ENCODE measurements around the gene PDZD4. TPM values are rescaled to one million over a fixed set of nuclear protein-coding genes. Genes with fewer than 3 reads are reported as not detected.

PDZD4 gene
- total RNA-seq, 1 donor from 2014 or later = 23.2 TPM

DNA sequence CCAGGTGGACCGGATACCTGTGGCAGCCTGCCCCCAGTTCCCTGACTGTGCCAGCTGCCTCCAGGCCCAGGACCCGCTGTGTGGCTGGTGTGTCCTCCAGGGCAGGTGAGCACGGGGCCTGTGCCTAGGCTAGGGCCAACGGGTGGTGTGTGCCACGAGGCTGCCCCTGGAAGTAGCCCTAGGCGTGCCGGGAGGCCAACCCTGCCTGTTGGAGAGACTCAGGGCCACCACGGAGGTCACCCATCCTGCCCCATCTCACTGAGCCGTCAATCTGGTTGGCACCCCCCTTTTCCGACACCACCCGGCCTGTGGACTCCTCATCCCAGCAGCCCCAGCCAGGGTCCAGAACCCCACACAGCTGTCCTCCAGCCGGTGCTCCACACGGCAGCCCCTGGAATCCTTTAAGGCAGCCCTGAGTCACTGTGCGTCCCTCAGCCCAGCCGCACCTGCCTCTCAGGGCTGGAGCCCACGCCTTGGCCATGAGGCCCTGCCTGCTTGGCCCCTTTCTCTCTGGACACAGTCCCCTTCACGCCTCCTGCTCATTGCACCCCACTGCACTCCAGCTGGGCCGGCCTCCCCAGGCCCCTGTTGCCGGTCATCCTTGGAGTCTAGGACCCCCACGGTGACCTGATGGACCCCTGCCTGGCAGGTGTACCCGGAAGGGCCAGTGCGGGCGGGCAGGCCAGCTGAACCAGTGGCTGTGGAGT is 61.0 kb downstream of the PDZD4 start:
- Histone ChIP-seq H3K4me1 (peaks cover 0 to 8% of the 10 kb centered on the region in 2 donors), H3K4me3 (no peak overlapping the region), H3K27ac (no peak overlapping the region), H3K36me3 (peaks cover 5 to 16% of the 10 kb centered on the region in 2 donors), H3K27me3 (no peaks in the 10 kb centered on the region), H3K9me3 (no peaks in the 10 kb centered on the region)
- DNase-seq (ENCODE audit: low spot score in 2 of 2) = no peak
- intact Hi-C loops (cut with DNase I) = no loop called here
- TF ChIP-seq CTCF (IDR thresholded peaks at IDR 0.05) = no peak

DNA sequence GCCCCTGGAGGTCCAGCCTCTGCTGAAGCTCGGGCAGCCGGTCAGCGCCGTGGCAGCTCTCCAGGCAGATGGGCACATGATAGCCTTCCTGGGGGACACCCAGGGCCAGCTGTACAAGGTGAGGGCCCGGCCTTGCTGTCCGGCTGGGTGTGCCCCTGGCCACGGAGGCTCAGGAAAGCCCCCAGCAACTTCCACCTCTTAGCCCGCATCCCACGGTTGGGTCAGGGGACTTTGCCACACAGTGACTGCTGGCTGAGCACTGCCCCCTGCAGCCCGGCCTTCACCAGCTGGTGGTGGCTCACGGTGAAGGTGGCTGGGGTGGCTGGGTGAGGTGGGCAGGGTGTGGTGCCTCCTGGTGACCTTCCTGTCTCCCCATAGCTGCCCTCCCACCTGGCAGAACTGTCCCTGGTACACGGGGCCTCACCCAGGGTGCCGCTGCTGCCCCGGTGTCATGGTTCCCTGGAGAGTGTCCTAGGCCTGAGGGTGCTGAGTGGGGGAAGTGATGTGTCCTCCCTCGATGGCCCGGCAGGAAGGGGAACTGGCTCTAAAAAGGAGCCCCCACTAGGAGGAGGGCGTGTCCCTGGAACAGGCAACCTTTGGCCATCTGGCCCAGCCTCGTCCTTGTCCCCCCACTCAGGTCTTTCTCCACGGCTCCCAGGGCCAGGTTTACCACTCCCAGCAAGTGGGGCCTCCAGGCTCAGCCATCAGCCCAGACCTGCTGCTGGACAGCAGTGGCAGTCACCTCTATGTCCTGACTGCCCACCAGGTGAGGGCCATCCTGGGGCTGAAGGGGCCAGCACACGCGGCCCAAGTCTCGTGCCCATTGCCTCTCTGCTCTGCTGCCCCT is 61.8 kb downstream of the PDZD4 start:
- intact Hi-C loops (cut with DNase I) = no loop called here
- no peak overlapping the region for H3K4me3 ChIP-seq
- peaks cover 5 to 12% of the 10 kb centered on the region in 2 donors for H3K36me3 ChIP-seq
- no peak for TF ChIP-seq CTCF (IDR thresholded peaks at IDR 0.05)
- peaks cover 0 to 8% of the 10 kb centered on the region in 2 donors for H3K4me1 ChIP-seq
- no peak overlapping the region for H3K27ac ChIP-seq
- no peaks in the 10 kb centered on the region for H3K27me3 ChIP-seq
- DNase-seq (ENCODE audit: low spot score in 2 of 2) = no peak
- no peaks in the 10 kb centered on the region for H3K9me3 ChIP-seq

- peaks cover 5 to 8% of the 10 kb centered on the region in 2 donors for H3K36me3 ChIP-seq
- no peak for TF ChIP-seq CTCF (IDR thresholded peaks at IDR 0.05)
- no peaks in the 10 kb centered on the region for H3K27me3 ChIP-seq
- no peak overlapping the region for H3K4me3 ChIP-seq
- no peak for DNase-seq (ENCODE audit: low spot score in 2 of 2)
- peaks cover 0 to 8% of the 10 kb centered on the region in 2 donors for H3K4me1 ChIP-seq
- H3K27ac ChIP-seq = no peak overlapping the region
- intact Hi-C loops (cut with DNase I) = no loop called here
- no peaks in the 10 kb centered on the region for H3K9me3 ChIP-seq
Observed at GRCh38 chrX:153767674-153768055, 62.7 kb downstream of the PDZD4 start.

DNA sequence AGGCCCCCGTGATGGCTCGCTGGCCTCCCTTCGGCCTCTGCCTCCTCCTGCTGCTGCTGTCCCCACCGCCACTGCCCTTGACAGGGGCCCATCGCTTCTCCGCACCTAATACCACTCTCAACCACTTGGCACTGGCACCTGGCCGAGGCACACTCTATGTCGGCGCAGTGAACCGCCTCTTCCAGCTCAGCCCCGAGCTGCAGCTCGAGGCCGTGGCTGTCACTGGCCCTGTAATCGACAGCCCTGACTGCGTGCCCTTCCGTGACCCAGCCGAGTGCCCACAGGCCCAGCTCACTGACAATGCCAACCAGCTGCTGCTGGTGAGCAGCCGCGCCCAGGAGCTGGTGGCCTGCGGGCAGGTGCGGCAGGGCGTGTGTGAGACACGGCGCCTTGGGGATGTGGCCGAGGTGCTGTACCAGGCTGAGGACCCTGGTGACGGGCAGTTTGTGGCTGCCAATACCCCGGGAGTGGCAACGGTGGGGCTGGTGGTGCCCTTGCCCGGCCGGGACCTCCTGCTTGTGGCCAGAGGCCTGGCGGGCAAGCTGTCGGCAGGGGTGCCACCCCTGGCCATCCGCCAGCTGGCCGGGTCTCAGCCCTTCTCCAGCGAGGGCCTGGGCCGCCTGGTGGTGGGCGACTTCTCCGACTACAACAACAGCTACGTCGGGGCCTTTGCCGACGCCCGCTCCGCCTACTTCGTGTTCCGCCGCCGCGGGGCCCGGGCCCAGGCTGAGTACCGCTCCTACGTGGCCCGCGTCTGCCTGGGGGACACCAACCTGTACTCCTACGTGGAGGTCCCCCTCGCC is 63.3 kb downstream of the PDZD4 start:
- Histone ChIP-seq H3K36me3 (peaks cover 5 to 8% of the 10 kb centered on the region in 2 donors), H3K27ac (no peak overlapping the region), H3K27me3 (no peaks in the 10 kb centered on the region), H3K4me3 (no peak overlapping the region), H3K4me1 (peaks cover 0 to 8% of the 10 kb centered on the region in 2 donors), H3K9me3 (no peaks in the 10 kb centered on the region)
- DNase-seq (ENCODE audit: low spot score in 2 of 2) = peak in 1 of 2 donors; percentile 7
- intact Hi-C loops (cut with DNase I) = no loop called here
- TF ChIP-seq CTCF (IDR thresholded peaks at IDR 0.05) = no peak

GRCh38 chrX:153766098-153766817 is 64.1 kb downstream of the PDZD4 start:
- Histone ChIP-seq H3K4me3 (peak overlapping the region; percentile 44 to 56), H3K9me3 (no peaks in the 10 kb centered on the region), H3K36me3 (peaks cover 5 to 8% of the 10 kb centered on the region in 2 donors), H3K4me1 (peaks cover 0 to 8% of the 10 kb centered on the region in 2 donors), H3K27me3 (no peaks in the 10 kb centered on the region), H3K27ac (peak overlapping the region; percentile 58 to 59)
- no peak for TF ChIP-seq CTCF (IDR thresholded peaks at IDR 0.05)
- intact Hi-C loops (cut with DNase I) = no loop called here
- DNase-seq (ENCODE audit: low spot score in 2 of 2) = peak in 1 of 2 donors; percentile 7
